GM12875 (cell line): ENCODE data around the gene DMTF1.

Source experiments
- H3K4me3 ChIP-seq: one replicate; pipeline ENCODE4 v1.5.1; 2011; ENCODE audit warnings: low read depth, low read length, control low read depth
- CTCF ChIP-seq: IDR thresholded peaks from 2 replicates; pipeline ENCODE4 v1.5.1; 2011; ENCODE audit warnings: low read depth, mild to moderate bottlenecking, control low read depth, inconsistent platforms, low read length, moderate library complexity, borderline replicate concordance; ENCODE audit not compliant: insufficient read depth

DMTF1 gene

GRCh38 chr7:87171282-87171934 is 19.2 kb downstream of the DMTF1 start:
- no peak for TF ChIP-seq CTCF
- H3K4me3 ChIP-seq, result no peak overlapping the region

- no peak overlapping the region for H3K4me3 ChIP-seq
- no peak for TF ChIP-seq CTCF
Measured at GRCh38 chr7:87173471-87173870, 21.2 kb downstream of the DMTF1 start.

- no peak for TF ChIP-seq CTCF
- no peak overlapping the region for H3K4me3 ChIP-seq
Measured at GRCh38 chr7:87178320-87178719, 26.1 kb downstream of the DMTF1 start.

GRCh38 chr7:87179180-87179579 is 26.9 kb downstream of the DMTF1 start:
- H3K4me3 ChIP-seq, result no peak overlapping the region
- no peak for TF ChIP-seq CTCF

- no peak for TF ChIP-seq CTCF
- no peak overlapping the region for H3K4me3 ChIP-seq
Measured at GRCh38 chr7:87187120-87187519, 34.9 kb downstream of the DMTF1 start.

- no peak for TF ChIP-seq CTCF
Measured at GRCh38 chr7:87188930-87189329, 36.7 kb downstream of the DMTF1 start.

GRCh38 chr7:87190783-87191182 is 38.5 kb downstream of the DMTF1 start:
- no peak overlapping the region for H3K4me3 ChIP-seq
- TF ChIP-seq CTCF, result no peak

More at GRCh38 chr7:87188930-87189329, 36.7 kb downstream of the DMTF1 start:
- H3K4me3 ChIP-seq, result no peak overlapping the region
